Stimulated activated CD4-positive, alpha-beta T cell treated with anti-CD3 and anti-CD28 coated beads, TNF-alpha, amount 100 ng/mL, for 4 hours (primary cell): ENCODE data around the gene AKAP6.
"Not testable (repeated sequence)": the region's sequence is repeated elsewhere in the genome, so short reads cannot be mapped to it uniquely, and the experiment has no call there.

Experiments used
- DNase-seq, 3 experiments: peaks; one replicate each; pipeline ENCODE4 v3.0.0-alpha.2; 2020; ENCODE audit warnings: low read depth in 3 of 3

The AKAP6 gene

DNA sequence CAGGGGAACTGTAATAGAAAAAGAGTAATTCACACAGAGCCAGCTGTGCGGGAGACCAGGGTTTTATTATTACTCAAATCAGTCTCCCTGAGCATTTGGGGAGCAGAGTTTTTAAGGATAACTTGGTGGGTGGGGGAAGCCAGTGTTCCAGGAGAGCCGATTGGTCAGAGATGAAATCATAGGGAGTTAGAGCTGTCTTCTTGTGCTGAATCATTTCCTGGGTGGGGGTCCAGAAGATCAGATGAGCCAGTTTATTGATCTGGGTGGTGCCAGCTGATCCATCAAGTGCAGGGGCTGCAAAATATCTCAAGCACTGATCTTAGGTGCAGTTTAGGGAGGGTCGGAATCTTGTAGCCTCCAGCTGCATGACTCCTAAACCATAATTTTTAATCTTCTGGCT is 44.1 kb downstream of the AKAP6 start:
- not testable (repeated sequence) for DNase-seq

GRCh38 chr14:32374155-32374554 is 45.1 kb downstream of the AKAP6 start:
- DNase-seq: no peak

- DNase-seq: no peak
These were observed 46.6 kb downstream of the AKAP6 start for GRCh38 chr14:32375663-32376062.

GRCh38 chr14:32377046-32377646 is 48.0 kb downstream of the AKAP6 start:
- DNase-seq: no peak

DNA sequence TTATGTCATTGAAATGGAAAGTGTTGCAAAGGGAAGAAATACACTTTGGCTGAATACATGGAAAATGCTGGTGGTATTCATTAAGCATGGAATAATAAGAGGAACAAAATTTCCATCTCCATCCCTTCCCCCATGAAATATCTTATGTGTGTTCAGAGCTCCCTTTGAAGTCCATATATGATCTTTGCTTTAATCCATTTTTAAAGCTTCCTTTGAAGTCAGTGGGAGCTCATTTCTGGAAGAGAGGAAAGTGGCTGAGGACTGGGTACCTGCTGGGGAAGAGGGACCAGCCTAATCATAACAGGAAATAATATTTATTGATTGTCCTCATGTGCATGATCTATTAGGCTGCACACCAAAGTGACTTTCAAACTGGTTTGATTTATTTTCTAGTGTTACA is 49.2 kb downstream of the AKAP6 start:
- DNase-seq: no peak

GRCh38 chr14:32379447-32379846 is 50.3 kb downstream of the AKAP6 start:
- DNase-seq: no peak

GRCh38 chr14:32381869-32382268 is 52.8 kb downstream of the AKAP6 start:
- DNase-seq: no peak

DNA sequence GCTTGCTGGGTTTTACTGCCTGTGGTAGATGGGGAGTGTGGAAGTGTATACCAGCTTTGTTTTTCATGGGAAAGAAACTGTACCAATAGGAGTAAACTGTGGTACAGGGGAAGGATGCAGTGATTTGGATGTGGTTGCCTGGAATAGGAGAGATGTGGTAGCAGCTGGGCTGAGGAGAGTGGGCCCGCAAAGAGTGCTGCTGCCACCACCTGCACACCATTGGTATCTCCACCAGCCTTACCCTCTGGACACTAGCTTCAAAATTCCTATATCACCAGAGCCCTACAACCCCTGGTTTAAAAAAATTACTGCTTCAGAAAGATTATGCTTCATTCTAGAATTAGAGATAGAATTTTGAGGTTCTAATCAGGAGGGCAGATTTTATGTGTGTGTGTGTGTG is 53.6 kb downstream of the AKAP6 start:
- no peak for DNase-seq

DNA sequence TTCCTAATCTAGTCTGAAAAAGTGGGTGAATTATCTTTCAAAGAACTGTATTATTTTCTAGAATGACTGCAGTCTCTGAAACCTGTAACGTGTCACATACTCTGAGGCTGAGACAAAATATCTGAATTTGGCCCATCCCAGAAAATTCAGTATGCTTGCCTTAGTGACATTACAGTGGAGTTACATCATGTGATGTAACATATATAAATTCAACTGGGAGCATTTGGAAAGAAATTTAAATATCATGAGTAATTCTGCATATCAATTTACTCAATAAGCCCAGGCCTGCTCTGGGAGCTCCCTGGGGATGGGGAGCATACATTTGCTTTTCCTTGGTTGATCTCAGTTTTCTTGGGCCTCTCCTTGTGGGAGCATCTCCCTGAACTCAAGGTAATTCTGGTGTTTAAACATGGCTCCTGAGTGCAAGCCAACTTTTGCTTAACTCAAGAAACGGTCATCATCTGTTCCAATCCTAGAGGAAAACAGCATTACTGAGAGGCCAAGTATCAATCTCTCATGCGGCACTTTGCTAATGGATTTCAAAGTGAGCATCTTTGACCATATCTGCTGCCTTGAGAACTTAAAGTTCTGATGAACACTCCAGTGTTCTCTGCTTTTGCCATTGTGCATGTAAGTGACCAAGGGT is 54.4 kb downstream of the AKAP6 start:
- no peak for DNase-seq

- no peak for DNase-seq
These were observed 55.4 kb downstream of the AKAP6 start for GRCh38 chr14:32384464-32384863.

DNA sequence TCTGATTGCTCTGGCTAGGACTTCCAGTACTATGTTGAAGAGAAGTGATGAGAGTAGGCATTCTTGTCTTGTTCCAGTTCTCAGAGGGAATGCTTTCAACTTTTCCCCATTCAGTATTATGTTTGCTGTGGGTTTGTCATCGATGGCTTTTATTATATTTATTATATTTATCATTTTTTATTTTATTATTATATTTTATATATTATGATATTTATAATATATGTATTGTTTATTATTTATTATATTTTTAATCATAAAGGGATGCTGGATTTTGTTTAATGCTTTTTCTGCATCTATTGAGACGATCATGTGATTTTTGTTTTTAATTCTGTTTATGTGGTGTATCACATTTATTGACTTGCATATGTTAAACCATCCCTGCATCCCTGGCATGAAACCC is 58.2 kb downstream of the AKAP6 start:
- DNase-seq: not testable (repeated sequence)

GRCh38 chr14:32393119-32393518 is 64.0 kb downstream of the AKAP6 start:
- DNase-seq: no peak

DNA sequence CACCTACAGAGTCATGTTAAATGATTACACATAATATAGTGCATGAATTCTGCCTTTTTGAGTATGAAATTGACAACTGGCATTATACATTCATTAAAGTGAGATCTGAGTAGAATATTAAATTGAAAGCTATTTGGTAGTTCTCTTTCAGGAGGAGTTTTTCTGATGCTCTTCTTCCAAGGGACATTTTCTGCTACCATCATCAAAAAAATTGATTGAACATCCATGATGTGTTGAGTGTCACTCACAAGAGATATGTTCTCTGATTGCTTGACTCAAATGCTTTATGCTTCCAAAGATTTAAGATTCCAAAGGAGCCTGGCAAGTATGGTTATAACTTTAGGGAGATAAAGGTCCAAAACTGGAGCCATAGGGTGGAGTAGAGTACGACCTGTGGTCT is 64.9 kb downstream of the AKAP6 start:
- no peak for DNase-seq

GRCh38 chr14:32396885-32397284 is 67.8 kb downstream of the AKAP6 start:
- DNase-seq: no peak

- DNase-seq: no peak
These were observed 69.0 kb downstream of the AKAP6 start for GRCh38 chr14:32397861-32398640.

DNA sequence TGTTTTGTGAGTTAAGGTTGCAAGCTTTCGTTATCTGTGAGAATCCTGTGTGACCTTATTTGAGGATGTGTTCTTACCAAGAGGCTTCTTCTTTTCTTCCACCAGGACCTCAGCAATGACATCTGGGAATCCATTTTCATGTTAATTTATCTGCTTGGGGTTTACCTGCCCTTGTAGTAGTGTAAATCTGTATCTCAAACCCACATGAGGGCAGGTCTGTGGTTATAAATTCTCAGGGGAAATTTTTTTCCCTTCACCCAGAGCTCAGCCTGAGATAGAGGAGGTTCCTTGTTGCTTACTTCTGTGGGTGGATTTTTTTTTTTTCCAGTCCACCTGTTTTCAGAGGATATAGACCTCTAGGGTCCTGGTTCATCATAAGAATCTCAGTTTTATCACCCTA is 70.8 kb downstream of the AKAP6 start:
- no peak for DNase-seq

GRCh38 chr14:32400480-32400879 is 71.4 kb downstream of the AKAP6 start:
- no peak for DNase-seq

DNA sequence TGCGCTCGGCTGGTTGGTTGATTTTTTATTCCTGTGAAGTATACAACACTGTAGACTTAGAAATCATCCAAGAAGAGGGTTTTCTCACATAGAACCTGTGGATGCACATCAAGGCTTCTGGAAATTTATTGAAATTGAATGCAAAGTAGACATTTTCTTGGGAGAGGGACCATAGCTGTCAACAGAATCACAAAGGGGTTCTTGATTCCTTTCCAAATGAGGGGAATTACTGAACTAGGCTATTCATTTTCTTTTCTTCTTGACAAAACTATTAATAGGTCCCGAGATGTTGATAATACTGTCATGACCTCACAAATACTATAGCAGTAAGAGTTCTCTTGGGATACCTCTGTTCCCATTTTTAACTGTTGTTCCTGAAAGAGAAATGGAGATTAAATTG is 73.9 kb downstream of the AKAP6 start:
- no peak for DNase-seq

DNA sequence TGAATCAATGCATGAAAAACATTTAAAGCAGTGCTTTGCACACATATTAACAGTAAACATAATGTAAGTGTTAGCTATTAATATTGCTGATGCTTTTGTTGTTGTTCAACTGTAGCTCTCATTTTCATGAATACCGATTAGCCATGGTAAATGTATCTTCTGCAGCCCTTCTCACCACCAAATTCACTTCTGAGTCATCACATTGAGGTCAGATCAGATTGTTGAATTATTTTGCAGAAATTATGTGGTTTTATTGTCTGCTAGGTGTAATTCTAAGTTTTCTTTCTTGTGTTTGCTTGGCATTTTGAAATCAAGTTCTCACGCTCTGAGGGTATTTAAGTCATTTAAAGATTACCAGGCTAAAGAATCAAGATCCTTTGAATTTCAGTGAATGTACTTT is 74.6 kb downstream of the AKAP6 start:
- DNase-seq: no peak

DNA sequence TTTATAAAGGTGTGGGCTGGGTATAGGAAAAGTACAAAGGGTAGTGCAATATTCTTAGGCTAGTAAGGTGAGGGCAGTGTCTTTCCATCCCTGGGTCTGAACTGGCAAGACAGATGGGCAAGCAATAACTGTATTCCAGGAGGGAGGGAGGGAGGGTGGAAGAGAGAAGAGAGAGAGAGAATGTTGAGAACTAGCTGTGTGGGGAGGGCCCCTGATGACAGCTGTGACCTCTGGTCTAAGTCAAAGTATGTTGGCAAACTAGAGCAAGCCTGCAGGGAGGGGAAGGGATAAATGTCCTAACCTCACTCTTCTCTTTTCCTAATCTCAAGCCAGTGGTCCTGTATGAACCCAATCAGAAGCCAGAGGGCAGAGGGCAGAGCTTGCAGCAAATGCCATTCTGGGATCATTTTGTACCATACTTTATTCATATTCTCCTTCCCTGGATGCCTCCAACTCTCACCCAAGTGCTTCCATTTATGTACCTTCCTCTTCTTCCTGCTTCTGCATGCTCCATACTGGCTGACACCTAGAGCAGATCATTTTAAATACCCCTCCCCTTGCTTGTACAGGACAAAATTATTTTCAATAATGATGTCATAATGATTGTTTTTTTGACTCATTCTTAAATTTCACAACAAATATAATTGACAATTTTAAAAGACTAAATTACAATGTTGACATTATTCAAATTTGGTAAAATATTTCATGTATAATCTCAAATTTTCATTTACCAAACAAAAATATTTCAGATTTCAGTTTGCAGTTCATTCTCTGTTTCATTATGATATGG is 75.9 kb downstream of the AKAP6 start:
- no peak for DNase-seq

GRCh38 chr14:32405856-32406255 is 76.8 kb downstream of the AKAP6 start:
- DNase-seq: no peak

- no peak for DNase-seq
These were observed 78.0 kb downstream of the AKAP6 start for GRCh38 chr14:32407130-32407529.
